Measurements from ENCODE around the gene MXI1. TPM values are rescaled to one million over a fixed set of nuclear protein-coding genes. Genes with fewer than 3 reads are reported as not detected.

MXI1 gene
- total RNA-seq, 1 donor from 2014 or later = 27.6 TPM

DNA sequence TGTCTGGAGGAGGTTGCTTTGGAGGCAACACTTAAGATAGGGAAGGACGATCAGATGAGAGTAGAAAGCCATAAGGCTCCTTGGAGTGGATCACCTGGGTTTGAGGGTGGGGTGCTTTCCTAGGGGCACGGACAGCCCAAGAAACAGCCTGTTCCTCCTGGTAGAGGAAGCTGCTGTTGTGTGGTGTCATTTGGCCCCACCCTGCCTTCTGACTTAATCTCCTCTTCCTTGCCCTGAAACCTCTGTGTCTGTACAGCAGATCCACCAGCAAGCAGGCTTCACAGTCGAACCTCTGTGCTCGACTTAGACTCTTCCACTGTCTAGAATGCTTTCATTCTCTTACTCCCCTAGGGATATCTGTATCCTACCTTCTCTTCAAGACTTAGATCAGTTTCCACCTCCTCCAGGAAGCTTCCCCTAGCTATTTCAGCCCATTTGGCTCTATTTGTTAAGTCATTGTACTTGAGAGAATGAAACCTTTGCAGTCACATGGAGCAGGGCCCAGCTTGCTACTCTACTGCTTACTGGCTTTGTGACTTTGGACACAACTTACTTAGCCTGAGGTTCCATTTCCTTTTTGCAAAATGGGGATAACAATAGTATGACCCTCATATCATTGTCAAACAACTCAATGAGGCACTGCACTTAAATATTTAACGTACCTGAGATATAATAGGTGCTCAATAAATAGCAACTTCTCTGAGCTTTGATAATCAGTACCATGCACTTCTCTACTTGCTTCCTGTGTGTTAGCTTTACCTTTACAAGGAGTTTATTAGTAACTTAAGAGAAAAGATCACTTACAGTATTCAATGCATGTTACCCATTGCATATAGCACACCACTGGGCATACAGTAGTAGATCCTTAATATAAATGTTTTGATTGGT is 5.0 kb downstream of the MXI1 start:
- Mint-ChIP-seq H3K27ac (peak overlapping the region; percentile 99), H3K4me1 (ENCODE audit: low read depth) (peaks cover 25% of the 10 kb centered on the region), H3K36me3 (ENCODE audit: insufficient read depth) (no peaks in the 10 kb centered on the region)

DNA sequence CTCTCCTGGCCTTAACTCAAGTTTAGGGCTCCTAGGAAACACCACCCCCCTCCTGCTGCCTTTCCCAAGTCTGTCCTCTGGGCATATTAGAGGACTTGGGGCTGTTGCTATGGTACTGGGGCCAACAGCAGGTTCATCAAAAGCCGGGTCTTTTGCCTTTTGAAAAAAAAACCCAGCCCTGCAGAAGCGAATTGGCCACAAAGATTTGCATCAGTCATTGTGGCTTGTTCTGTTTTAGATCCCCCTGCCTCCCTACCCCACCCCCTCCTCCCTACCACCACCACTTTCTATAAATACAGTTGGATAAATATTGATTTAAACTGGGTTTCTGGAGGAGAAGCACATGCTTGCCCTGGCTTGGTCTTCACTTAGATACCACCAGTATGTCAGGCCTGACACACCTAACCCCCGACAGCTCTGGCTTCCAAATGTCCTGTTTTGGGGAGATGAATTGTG is 7.0 kb downstream of the MXI1 start:
- Mint-ChIP-seq H3K27me3 (no peaks in the 10 kb centered on the region), H3K9me3 (ENCODE audit: low read depth) (no peaks in the 10 kb centered on the region), H3K4me1 (ENCODE audit: low read depth) (peaks cover 26% of the 10 kb centered on the region), H3K4me3 (ENCODE audit: low read depth) (no peak overlapping the region), H3K27ac (no peak overlapping the region), H3K36me3 (ENCODE audit: insufficient read depth) (no peaks in the 10 kb centered on the region)
- DNase-seq (ENCODE audit: low spot score, unreplicated experiment) = no peak
- TF ChIP-seq, protein P1, sequence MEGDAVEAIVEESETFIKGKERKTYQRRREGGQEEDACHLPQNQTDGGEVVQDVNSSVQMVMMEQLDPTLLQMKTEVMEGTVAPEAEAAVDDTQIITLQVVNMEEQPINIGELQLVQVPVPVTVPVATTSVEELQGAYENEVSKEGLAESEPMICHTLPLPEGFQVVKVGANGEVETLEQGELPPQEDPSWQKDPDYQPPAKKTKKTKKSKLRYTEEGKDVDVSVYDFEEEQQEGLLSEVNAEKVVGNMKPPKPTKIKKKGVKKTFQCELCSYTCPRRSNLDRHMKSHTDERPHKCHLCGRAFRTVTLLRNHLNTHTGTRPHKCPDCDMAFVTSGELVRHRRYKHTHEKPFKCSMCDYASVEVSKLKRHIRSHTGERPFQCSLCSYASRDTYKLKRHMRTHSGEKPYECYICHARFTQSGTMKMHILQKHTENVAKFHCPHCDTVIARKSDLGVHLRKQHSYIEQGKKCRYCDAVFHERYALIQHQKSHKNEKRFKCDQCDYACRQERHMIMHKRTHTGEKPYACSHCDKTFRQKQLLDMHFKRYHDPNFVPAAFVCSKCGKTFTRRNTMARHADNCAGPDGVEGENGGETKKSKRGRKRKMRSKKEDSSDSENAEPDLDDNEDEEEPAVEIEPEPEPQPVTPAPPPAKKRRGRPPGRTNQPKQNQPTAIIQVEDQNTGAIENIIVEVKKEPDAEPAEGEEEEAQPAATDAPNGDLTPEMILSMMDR (IDR thresholded peaks at IDR 0.05; ENCODE audit: unreplicated experiment) = no peak

More for the DNA sequence above, 5.0 kb downstream of the MXI1 start:
- TF ChIP-seq, protein P1 (IDR thresholded peaks at IDR 0.05; ENCODE audit: unreplicated experiment) = no peak
- Mint-ChIP-seq H3K27me3 (no peaks in the 10 kb centered on the region), H3K9me3 (ENCODE audit: low read depth) (no peaks in the 10 kb centered on the region), H3K4me3 (ENCODE audit: low read depth) (no peak overlapping the region)
- no peak for DNase-seq (ENCODE audit: low spot score, unreplicated experiment)

DNA sequence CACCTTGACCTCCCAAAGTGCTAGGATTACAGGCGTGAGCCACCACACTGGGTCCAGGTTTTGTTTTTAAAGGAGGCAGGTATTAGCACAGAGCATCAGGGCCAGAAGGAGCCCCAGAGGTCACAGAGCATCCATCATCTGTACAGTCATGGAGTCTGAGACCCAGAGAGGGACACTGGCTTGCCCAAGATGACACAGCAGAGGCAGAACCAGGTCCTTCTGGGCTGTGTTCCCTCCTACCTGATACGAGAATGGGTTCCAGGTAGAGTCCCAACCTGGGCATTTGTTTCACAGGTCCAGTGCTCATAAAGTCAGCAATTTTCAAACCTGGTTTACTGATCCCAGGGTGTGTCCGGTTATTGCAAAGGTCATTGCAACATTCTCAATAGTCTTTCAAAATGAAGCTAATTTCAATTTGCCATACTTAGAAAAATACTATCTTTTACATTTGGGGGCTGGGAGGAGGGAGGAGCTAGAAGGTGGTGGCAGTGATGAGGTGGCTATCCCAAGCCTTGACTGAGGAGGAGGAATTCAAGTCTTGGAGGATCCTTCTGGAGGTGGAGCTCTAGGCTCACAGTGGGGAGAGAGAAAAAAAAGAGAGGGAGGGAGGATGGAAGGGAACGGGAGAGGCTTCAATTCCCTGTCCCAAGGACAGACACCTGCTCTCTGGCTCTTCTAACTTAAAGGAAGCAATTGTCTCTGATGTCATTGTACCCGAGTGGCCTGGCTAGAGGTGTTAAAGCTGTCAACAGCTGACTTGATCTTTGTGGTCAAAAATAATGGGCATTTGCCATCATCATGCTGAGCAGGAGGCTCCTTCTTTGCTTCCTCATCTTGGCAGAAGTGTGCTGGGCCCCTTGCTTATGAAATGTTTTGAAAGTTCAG is 8.1 kb downstream of the MXI1 start:
- peaks cover 32% of the 10 kb centered on the region for H3K4me1 Mint-ChIP-seq (ENCODE audit: low read depth)
- H3K27me3 Mint-ChIP-seq = no peaks in the 10 kb centered on the region
- no peak overlapping the region for H3K4me3 Mint-ChIP-seq (ENCODE audit: low read depth)
- DNase-seq (ENCODE audit: low spot score, unreplicated experiment) = no peak
- H3K36me3 Mint-ChIP-seq (ENCODE audit: insufficient read depth) = no peaks in the 10 kb centered on the region
- peak overlapping the region; percentile 36 for H3K27ac Mint-ChIP-seq
- no peaks in the 10 kb centered on the region for H3K9me3 Mint-ChIP-seq (ENCODE audit: low read depth)
- TF ChIP-seq, protein P1 (IDR thresholded peaks at IDR 0.05; ENCODE audit: unreplicated experiment) = no peak

DNA sequence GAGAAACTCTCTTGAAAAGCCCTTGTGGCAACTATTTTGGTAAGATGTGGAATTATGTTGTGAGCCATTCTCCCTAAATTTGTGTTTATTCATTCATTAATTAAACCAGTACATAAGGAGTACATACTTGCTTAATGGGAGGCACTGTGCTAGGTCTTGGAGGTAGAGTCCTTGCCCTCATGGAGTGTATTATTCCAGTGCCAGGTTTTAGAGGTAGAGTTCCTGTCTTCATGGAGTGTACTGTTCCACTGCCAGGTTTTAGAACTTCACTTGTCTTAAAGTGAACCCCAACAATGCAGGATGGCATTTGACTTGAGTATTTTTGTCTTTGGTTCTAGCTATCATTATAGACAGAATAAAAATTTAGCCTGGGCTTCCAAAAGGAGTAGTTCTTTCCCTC is 8.8 kb downstream of the MXI1 start:
- Mint-ChIP-seq H3K4me3 (ENCODE audit: low read depth) (no peak overlapping the region), H3K36me3 (ENCODE audit: insufficient read depth) (no peaks in the 10 kb centered on the region), H3K4me1 (ENCODE audit: low read depth) (peaks cover 31% of the 10 kb centered on the region), H3K27me3 (no peaks in the 10 kb centered on the region), H3K27ac (no peak overlapping the region), H3K9me3 (ENCODE audit: low read depth) (no peaks in the 10 kb centered on the region)
- TF ChIP-seq, protein P1 (IDR thresholded peaks at IDR 0.05; ENCODE audit: unreplicated experiment) = no peak
- DNase-seq (ENCODE audit: low spot score, unreplicated experiment) = no peak

All from progenitor cell of endocrine pancreas (in vitro differentiated cells).